MM.1S (cell line): ENCODE measurements around the gene IFITM1.

Experiments
- CTCF ChIP-seq: fragments of 300-600 bp; sonication (generic); IDR thresholded peaks from 2 replicates; pipeline ENCODE4 v1.5.1; 2016; ENCODE audit warnings: antibody characterized with exemption, low read length, mixed read lengths
- EZH2phosphoT487 ChIP-seq: fragments of 300-600 bp; sonication (generic); IDR thresholded peaks from 2 replicates; pipeline ENCODE4 v1.6.1; 2018; ENCODE audit warnings: antibody characterized with exemption, low read length

- TF ChIP-seq CTCF (no peak), EZH2phosphoT487 (no peak)
Observed at GRCh38 chr11:315516-315994, 1.7 kb downstream of the IFITM1 start.
